NCI-H774 (cell line): Measurements from ENCODE around the gene BEND6.
"Not testable (repeated sequence)": the region's sequence is repeated elsewhere in the genome, so short reads cannot be mapped to it uniquely, and the experiment has no call there.

Experiments
- DNase-seq: peaks from one replicate; lab custom pipeline; 2025; lab: John Stamatoyannopoulos, UW

BEND6 gene

GRCh38 chr6:57035549-57035948 lies 80.6 kb downstream of the BEND6 start:
- DNase-seq = no peak

DNA sequence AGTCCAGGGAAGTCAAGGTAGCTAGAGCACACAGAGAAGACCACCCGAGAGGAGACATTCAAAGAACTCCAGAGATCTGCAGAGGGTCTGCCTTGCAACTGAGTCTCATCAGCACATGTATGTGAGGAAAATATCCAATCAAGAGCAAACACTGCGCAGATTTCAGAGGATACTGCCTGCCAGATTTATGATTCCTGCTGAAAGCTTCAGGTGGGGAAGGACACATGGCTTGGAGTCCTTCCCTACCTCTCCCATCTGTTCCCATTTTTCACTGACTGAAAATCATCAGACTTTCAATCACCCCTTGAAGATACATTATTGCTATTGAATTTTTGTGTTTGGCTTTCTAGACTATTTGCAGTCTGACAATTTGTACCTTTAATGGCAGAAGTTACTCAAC lies 84.0 kb downstream of the BEND6 start:
- no peak for DNase-seq

DNA sequence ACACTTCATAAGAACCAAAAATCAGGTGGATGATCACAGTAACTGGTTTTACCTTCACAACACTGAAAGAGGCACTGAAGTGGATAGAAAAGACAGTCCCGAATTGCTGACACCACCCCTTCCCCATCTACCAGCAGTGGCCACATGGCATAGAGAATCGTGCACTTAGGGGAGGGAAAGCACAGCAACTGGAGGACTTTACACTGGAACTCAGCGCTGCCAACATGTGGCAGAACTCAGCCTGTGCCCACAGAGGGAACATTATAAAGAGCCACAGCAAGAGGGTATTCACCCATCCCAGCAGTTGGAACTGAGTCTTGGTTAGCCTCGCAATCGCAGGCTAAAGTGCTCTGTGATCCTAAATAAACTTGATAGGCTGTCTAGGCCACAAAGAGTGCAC lies 85.1 kb downstream of the BEND6 start:
- no peak for DNase-seq

DNA sequence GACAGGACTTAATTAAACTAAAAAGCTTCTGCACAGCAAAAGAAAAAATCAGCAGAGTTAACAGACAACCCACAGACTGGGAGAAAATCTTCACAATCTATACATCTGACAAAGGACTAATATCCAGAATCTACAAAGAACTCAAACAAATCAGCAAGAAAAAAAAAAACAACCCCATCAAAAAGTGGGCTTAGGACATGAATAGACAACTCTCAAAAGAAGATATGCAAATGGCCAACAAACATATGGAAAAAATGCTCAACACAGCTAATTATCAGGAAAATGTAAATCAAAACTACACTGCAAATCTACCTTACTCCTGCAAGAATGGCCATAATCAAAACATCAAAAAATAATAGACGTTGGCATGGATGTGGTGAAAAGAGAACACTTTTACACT lies 89.2 kb downstream of the BEND6 start:
- not testable (repeated sequence) for DNase-seq

DNA sequence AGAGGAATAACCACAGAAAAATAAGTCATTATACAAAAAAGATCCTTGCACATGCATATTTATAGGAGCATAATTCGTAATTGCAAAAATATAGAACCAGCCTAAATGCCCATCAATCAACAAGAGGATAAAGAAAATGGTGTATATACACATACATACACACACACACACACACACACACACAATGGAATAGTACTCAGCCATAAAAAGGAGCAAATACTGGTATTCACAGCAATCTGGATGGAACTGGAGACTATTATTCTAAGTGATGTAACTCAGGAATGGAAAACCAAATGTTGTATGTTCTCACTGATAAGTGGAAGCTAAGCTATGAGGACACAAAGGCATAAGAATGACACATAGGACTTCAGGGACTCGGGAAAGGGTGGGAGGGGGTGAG lies 89.7 kb downstream of the BEND6 start:
- DNase-seq = no peak

- peak; percentile 90 for DNase-seq
Observed at GRCh38 chr6:57046332-57047256, 91.7 kb downstream of the BEND6 start, which contains the start of gene KIAA1586. KIAA1586 (plus strand) TSS chr6:57046693; CDS start chr6:57046756, 63 bp downstream.

GRCh38 chr6:57047257-57047585 lies 92.3 kb downstream of the BEND6 start:
- DNase-seq = not testable (repeated sequence)

- DNase-seq = not testable (repeated sequence)
Observed at GRCh38 chr6:57047859-57048258, 93.0 kb downstream of the BEND6 start.

- DNase-seq = no peak
Observed at GRCh38 chr6:57048577-57048976, 93.7 kb downstream of the BEND6 start.

DNA sequence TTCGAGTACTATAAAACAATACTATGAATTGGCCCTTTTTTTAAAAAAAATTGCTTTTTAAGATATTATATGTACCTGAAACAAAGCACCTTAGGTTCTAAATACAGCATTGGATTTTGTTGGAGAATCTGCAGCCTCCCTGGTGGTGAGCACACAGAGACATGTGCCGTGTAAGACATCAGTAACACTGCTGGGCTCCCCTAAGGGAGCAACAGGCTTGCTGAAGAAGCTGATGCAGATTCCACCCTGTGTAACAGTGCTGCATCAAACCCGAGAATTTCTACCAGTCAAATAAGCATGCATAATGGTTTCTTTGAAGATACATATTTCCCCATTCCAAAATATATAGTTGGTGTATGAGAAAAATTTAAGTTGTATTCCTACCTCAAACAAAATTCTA lies 108.9 kb downstream of the BEND6 start:
- DNase-seq = no peak

DNA sequence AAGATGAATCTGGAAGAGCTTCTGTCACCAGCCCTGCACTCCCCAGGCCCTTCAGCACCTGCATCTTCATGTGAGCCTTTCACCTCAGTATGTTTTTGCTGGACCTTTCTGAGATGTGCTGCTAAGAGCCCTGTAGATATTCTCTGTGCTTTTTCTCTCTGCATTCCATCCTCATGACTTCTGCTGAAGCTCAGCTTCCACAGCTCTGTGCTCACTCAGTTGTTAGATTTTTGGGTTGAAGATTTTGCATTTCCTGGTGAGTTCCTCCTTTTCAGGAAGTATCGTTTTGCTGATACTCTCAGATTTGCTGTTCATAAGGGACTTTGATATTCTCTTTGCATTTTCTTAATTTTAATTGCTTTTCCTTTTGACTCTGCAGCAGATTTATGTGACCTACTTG lies 109.9 kb downstream of the BEND6 start:
- no peak for DNase-seq

GRCh38 chr6:57068061-57068460 lies 113.2 kb downstream of the BEND6 start:
- no peak for DNase-seq

DNA sequence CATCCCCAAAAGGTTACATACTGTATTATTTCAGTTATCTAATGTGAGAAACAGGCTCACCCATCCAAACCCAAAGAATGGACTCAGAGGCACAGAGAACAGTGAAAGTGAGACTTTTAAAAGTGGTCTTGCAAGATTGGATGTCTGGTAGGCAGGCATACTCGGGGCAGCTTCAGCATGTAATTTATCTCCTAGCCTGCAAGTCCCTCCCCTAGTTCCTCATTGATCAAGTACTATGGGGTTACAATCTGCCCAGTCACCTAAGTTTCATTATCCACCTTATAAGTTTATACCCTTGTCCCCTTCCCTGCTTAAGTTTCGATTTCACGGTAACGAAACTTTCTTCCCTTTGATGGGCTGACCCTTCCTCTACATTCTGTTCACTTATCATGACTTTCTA lies 114.3 kb downstream of the BEND6 start:
- DNase-seq = no peak

- no peak for DNase-seq
Observed at GRCh38 chr6:57069920-57070331, 115.0 kb downstream of the BEND6 start.

- no peak for DNase-seq
Observed at GRCh38 chr6:57072108-57072507, 117.2 kb downstream of the BEND6 start.

GRCh38 chr6:57074383-57074782 lies 119.5 kb downstream of the BEND6 start:
- no peak for DNase-seq

DNA sequence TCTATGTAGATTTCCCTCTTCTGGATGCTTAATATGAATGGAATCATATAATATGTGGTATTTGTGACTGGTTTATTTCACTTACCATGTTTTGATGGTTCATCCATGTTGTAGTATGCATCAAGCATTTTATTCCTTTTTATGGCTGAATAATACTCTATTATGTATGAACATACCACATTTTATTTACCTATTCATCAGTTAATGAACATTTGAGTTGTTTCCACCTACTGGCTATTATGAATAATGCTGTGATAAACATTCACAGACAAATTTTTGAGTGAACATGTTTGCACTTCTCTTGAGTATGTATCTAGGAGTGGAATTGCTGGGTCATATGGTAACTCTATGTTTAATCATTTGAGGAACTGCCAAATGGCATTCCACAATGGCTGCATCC lies 120.2 kb downstream of the BEND6 start:
- DNase-seq = no peak
